Measurements from ENCODE around the gene OR52D1.

- no peak for TF ChIP-seq CTCF (IDR thresholded peaks at IDR 0.05)
- no peak for TF ChIP-seq POLR2A (IDR thresholded peaks at IDR 0.05; ENCODE audit: low read depth)
- no peak for TF ChIP-seq EP300 (IDR thresholded peaks at IDR 0.05)
Observed at GRCh38 chr11:5473921-5474320, 14.6 kb upstream of the OR52D1 start.

Measured in esophagus muscularis mucosa (tissue), 4 donors.